Endothelial cell of umbilical vein (primary cell): ENCODE data around the gene TAOK1.

Experiments
- EZH2 ChIP-seq: IDR thresholded peaks from 2 replicates; pipeline ENCODE4 v1.6.1; 2012; ENCODE audit warnings: borderline replicate concordance, low read depth, mild to moderate bottlenecking, moderate library complexity, low read length, inconsistent platforms; ENCODE audit not compliant: severe bottlenecking
- FOS ChIP-seq: IDR thresholded peaks from 2 replicates; pipeline ENCODE4 v1.6.1; 2011; ENCODE audit warnings: mild to moderate bottlenecking, low read length, moderate library complexity, borderline replicate concordance; ENCODE audit not compliant: insufficient read depth
- GATA2 ChIP-seq: IDR thresholded peaks from 2 replicates; pipeline ENCODE4 v1.7.0; 2011; ENCODE audit warnings: low read depth, mild to moderate bottlenecking, moderate library complexity, mixed read lengths, low read length; ENCODE audit not compliant: insufficient read length, insufficient read depth
- JUN ChIP-seq: IDR thresholded peaks from 2 replicates; pipeline ENCODE4 v1.6.1; 2011; ENCODE audit warnings: borderline replicate concordance, low read depth; ENCODE audit not compliant: insufficient read length, insufficient read depth
- MYC ChIP-seq: IDR thresholded peaks from one replicate; pipeline ENCODE4 v1.6.1; 2011; ENCODE audit warnings: mild to moderate bottlenecking, low read depth, low read length
- POLR2A ChIP-seq: IDR thresholded peaks from 2 replicates; pipeline ENCODE4 v1.6.1; 2012; ENCODE audit warnings: low read depth, mild to moderate bottlenecking, control low read depth, low read length
- POLR2AphosphoS5 ChIP-seq: IDR thresholded peaks from 2 replicates; pipeline ENCODE4 v1.6.1; 2012; ENCODE audit warnings: low read depth, mild to moderate bottlenecking, control low read depth, low read length, moderate library complexity; ENCODE audit not compliant: insufficient read depth
- TF ChIP-seq, protein P1 (sequence below), 2 donors: IDR thresholded peaks; 1 replicate in 1 of 2; 2 replicates in 1 of 2; pipeline ENCODE4 v1.5.1; 2011; ENCODE audit warnings: low read length in 2 of 2, mild to moderate bottlenecking in 2 of 2, moderate library complexity in 2 of 2, control low read depth in 1 of 2, inconsistent platforms in 1 of 2, low read depth in 1 of 2; ENCODE audit not compliant: insufficient read depth in 1 of 2; ENCODE audit errors: extremely low read depth in 1 of 2
- TF ChIP-seq, protein P2 (sequence below): IDR thresholded peaks from 2 replicates; pipeline ENCODE4 v1.6.1; 2011; ENCODE audit not compliant: insufficient read depth, insufficient read length

DNA sequence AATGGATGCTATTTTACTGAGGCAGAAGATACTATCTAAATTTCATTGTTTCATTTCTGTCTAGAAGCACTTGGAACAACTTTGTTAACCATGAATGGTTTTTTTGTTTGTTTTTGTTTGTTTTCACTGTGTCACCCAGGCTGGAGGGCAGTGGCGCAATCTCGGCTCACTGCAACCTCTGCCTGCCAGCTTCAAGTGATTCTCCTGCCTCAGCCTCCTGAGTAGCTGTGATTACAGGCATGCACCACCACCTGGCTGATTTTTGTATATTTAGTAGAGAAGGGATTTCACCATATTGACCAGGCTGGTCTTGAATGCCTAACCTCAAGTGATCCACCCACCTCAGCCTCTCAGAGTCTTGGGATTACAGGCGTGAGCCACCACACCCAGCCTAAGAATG, 136.2 kb downstream of the TAOK1 start:
- TF ChIP-seq MYC: no peak
- TF ChIP-seq POLR2A: no peak
- TF ChIP-seq, protein P1, sequence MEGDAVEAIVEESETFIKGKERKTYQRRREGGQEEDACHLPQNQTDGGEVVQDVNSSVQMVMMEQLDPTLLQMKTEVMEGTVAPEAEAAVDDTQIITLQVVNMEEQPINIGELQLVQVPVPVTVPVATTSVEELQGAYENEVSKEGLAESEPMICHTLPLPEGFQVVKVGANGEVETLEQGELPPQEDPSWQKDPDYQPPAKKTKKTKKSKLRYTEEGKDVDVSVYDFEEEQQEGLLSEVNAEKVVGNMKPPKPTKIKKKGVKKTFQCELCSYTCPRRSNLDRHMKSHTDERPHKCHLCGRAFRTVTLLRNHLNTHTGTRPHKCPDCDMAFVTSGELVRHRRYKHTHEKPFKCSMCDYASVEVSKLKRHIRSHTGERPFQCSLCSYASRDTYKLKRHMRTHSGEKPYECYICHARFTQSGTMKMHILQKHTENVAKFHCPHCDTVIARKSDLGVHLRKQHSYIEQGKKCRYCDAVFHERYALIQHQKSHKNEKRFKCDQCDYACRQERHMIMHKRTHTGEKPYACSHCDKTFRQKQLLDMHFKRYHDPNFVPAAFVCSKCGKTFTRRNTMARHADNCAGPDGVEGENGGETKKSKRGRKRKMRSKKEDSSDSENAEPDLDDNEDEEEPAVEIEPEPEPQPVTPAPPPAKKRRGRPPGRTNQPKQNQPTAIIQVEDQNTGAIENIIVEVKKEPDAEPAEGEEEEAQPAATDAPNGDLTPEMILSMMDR (IDR thresholded peaks at IDR 0.05; ENCODE audit: extremely low read depth in 1 of 2, insufficient read depth in 1 of 2, low read depth in 1 of 2, low read length in 2 of 2): no peak
- TF ChIP-seq, protein P2, sequence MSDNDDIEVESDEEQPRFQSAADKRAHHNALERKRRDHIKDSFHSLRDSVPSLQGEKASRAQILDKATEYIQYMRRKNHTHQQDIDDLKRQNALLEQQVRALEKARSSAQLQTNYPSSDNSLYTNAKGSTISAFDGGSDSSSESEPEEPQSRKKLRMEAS: no peak
- TF ChIP-seq EZH2: no peak
- TF ChIP-seq JUN: no peak
- no peak for TF ChIP-seq GATA2
- TF ChIP-seq FOS: no peak
- TF ChIP-seq POLR2AphosphoS5: no peak
